ENCODE results near the gene GARRE1. TPM values are rescaled to one million over a fixed set of nuclear protein-coding genes. Genes with fewer than 3 reads are reported as not detected.

Gene GARRE1, protein sequence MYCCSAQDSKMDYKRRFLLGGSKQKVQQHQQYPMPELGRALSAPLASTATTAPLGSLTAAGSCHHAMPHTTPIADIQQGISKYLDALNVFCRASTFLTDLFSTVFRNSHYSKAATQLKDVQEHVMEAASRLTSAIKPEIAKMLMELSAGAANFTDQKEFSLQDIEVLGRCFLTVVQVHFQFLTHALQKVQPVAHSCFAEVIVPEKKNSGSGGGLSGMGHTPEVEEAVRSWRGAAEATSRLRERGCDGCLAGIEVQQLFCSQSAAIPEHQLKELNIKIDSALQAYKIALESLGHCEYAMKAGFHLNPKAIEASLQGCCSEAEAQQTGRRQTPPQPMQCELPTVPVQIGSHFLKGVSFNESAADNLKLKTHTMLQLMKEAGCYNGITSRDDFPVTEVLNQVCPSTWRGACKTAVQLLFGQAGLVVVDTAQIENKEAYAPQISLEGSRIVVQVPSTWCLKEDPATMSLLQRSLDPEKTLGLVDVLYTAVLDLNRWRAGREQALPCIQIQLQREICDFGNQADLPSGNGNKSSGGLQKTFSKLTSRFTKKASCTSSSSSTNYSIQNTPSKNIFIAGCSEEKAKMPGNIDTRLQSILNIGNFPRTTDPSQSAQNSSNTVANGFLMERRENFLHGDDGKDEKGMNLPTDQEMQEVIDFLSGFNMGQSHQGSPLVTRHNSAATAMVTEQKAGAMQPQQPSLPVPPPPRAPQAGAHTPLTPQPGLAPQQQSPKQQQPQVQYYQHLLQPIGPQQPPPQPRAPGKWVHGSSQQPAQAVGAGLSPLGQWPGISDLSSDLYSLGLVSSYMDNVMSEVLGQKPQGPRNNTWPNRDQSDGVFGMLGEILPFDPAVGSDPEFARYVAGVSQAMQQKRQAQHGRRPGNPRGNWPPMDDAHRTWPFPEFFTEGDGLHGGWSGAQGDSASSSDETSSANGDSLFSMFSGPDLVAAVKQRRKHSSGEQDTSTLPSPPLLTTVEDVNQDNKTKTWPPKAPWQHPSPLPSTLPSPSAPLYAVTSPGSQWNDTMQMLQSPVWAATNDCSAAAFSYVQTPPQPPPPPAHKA (N-terminal part only)
- 69.7 and 76.0 TPM in 2 replicates for total RNA-seq

DNA sequence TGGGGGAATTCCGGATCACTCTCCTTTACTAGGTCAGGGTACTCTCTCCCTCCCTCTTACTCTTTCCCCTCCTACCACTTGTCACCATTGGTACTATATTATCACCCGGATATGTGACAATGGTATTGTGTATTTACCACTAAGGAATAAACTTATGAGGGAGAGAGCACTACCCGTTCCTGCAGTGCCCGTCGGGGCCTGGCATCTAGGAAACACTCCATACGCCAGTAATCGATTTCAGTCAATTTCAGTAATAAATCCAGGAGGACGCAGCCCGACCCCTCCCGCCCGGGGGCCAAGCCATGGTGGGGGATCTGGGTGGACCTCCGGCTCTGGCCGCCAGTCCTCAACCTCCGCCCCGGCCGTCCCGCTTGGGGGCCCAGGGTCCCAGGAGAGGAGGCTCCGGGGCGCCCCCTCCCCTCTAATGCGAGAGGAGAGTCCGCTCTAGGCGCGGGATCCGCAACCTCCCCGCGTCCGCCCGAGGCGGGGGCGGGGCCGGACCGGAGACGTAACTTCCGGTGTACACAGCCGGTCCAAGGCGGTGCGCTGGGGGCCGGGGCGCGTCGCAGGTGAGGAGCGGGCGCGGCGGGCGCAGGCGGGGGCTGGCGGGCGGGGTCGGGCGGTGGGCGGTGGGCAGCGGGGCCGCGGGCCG lies at the start of gene GARRE1:
Gene GARRE1, plus strand, starts transcription at position 509 of the 652 bp plus-strand sequence. CDS start 45,920 bp downstream, outside the sequence.

Other genes with a start within 250 kb of the GARRE1 start
- 108 and 117 TPM in 2 replicates for gene LSM14A, start 82.0 kb upstream of the GARRE1 start, total RNA-seq
- 245 and 282 TPM in 2 replicates for gene GPI, start 110.6 kb downstream of the GARRE1 start, total RNA-seq
- 16.8 and 20.4 TPM in 2 replicates for gene PDCD2L, start 149.8 kb downstream of the GARRE1 start, total RNA-seq
- 156 and 166 TPM in 2 replicates for gene UBA2, start 173.8 kb downstream of the GARRE1 start, total RNA-seq
- gene WTIP, start 227.2 kb downstream of the GARRE1 start, total RNA-seq = 15.4 and 15.7 TPM in 2 replicates

All from thoracic aorta endothelial cell (primary cell).